Smooth muscle cell (in vitro differentiated cells): ENCODE results near the gene GDAP1L1. TPM values are rescaled to one million over a fixed set of nuclear protein-coding genes. Genes with fewer than 3 reads are reported as not detected.
"Not testable (repeated sequence)": the region's sequence is repeated elsewhere in the genome, so short reads cannot be mapped to it uniquely, and the experiment has no call there.

ENCODE experiments used
- DNase-seq: peaks from one replicate; lab custom pipeline; 2025; ENCODE audit not compliant: unreplicated experiment; lab: John Stamatoyannopoulos, UW
- H2AFZ ChIP-seq: fragments of 200-600 bp; sonication (generic); 2 replicates; pipeline ENCODE4 v1.6.0; 2016; ENCODE audit warnings: antibody characterized with exemption, low read depth, mild to moderate bottlenecking
- H3F3A ChIP-seq: fragments of 200-600 bp; sonication (generic); 2 replicates; pipeline ENCODE4 v1.6.0; 2017; ENCODE audit warnings: antibody characterized with exemption, low read depth
- H3K27ac ChIP-seq: fragments of 200-600 bp; sonication (generic); 2 replicates; pipeline ENCODE4 v1.5.1; 2016; ENCODE audit warnings: low read depth, mild to moderate bottlenecking
- H3K27me3 ChIP-seq: fragments of 200-600 bp; sonication (generic); 2 replicates; pipeline ENCODE4 v1.6.1; 2016; ENCODE audit warnings: low read depth, mild to moderate bottlenecking
- H3K36me3 ChIP-seq: fragments of 200-600 bp; sonication (generic); 2 replicates; pipeline ENCODE4 v1.5.1; 2016; ENCODE audit warnings: low read depth
- H3K4me1 ChIP-seq: fragments of 200-600 bp; sonication (generic); 2 replicates; pipeline ENCODE4 v1.5.1; 2016; ENCODE audit warnings: low read depth
- H3K4me2 ChIP-seq: fragments of 200-600 bp; sonication (generic); 2 replicates; pipeline ENCODE4 v1.6.0; 2016; ENCODE audit warnings: mild to moderate bottlenecking
- H3K4me3 ChIP-seq: fragments of 200-600 bp; sonication (generic); 2 replicates; pipeline ENCODE4 v1.5.1; 2016; ENCODE audit warnings: mild to moderate bottlenecking
- H3K79me2 ChIP-seq: fragments of 200-600 bp; sonication (generic); 2 replicates; pipeline ENCODE4 v1.6.0; 2016; ENCODE audit warnings: low read depth, mild to moderate bottlenecking
- H3K9ac ChIP-seq: fragments of 200-600 bp; sonication (generic); 2 replicates; pipeline ENCODE4 v1.6.0; 2016; ENCODE audit warnings: low read depth
- H3K9me3 ChIP-seq: fragments of 200-600 bp; sonication (generic); replicated peaks from 2 replicates; pipeline ENCODE4 v1.5.1; 2016; ENCODE audit warnings: low read depth
- H4K20me1 ChIP-seq: fragments of 200-600 bp; sonication (generic); 2 replicates; pipeline ENCODE4 v1.6.0; 2016; ENCODE audit warnings: low read depth
- CTCF ChIP-seq: fragments of 200-600 bp; sonication (generic); IDR thresholded peaks from 2 replicates; pipeline ENCODE4 v1.5.1; 2017; ENCODE audit warnings: borderline replicate concordance, mild to moderate bottlenecking, antibody characterized with exemption; ENCODE audit not compliant: insufficient read depth, poor library complexity, severe bottlenecking
- whole genome bisulfite sequencing: methylation state at CpG from one replicate; pipeline ENCODE4 v1.1.7; 2016; ENCODE audit warnings: low lambda C conversion rate; 5-methylcytosine and 5-hydroxymethylcytosine counted together
- polyA plus RNA-seq: library from polyadenylated mRNA; unstranded; fragments of >200 nt; fragmentation: Nextera tagmentation; extraction: Ambion mirVana; gene quantifications from 2 replicates; pipeline ENCODE4 v1.2.1, GENCODE V29; 2016
- total RNA-seq: library from RNA; depleted of rRNA; stranded (reverse); fragments of >200 nt; gene quantifications from 2 replicates; pipeline ENCODE4 v1.2.3, GENCODE V29; 2014

The GDAP1L1 gene
- total and polyA plus RNA-seq, 2 experiments from 2014 or later: not detected

- no peak overlapping the region for H3K4me3 ChIP-seq
- H4K20me1 ChIP-seq: no peaks in the 10 kb centered on the region
- no peaks in the 10 kb centered on the region for H3K9me3 ChIP-seq
- H3K4me2 ChIP-seq: no peak overlapping the region
- H2AFZ ChIP-seq: no peak overlapping the region
- H3F3A ChIP-seq: no peaks in the 10 kb centered on the region
- TF ChIP-seq CTCF: no peak
- H3K4me1 ChIP-seq: no peaks in the 10 kb centered on the region
- no peaks in the 10 kb centered on the region for H3K79me2 ChIP-seq
- H3K36me3 ChIP-seq: no peaks in the 10 kb centered on the region
- DNase-seq: no peak
- no peak overlapping the region for H3K9ac ChIP-seq
- no peaks in the 10 kb centered on the region for H3K27me3 ChIP-seq
- no peak overlapping the region for H3K27ac ChIP-seq
- WGBS: 94% methylated on average over 4 of the region's 4 CpGs
These were observed 50.6 kb downstream of the GDAP1L1 start for GRCh38 chr20:44297721-44298120.

- not testable (repeated sequence) for H3K27ac ChIP-seq, H4K20me1 ChIP-seq, H3K79me2 ChIP-seq, H2AFZ ChIP-seq, H3K36me3 ChIP-seq, H3K9me3 ChIP-seq, H3K4me3 ChIP-seq, H3K4me1 ChIP-seq, H3K9ac ChIP-seq, H3K4me2 ChIP-seq, DNase-seq, H3K27me3 ChIP-seq, H3F3A ChIP-seq
- 99% methylated on average over 39 of the region's 42 CpGs for WGBS
These were observed 52.0 kb downstream of the GDAP1L1 start for GRCh38 chr20:44299011-44299535.

GRCh38 chr20:44301285-44301684 lies 54.2 kb downstream of the GDAP1L1 start:
- Histone ChIP-seq H3K4me2 (no peak overlapping the region), H3K27ac (no peak overlapping the region), H3K79me2 (no peaks in the 10 kb centered on the region), H2AFZ (no peak overlapping the region), H3K9ac (no peak overlapping the region), H3K4me1 (no peaks in the 10 kb centered on the region), H3K36me3 (no peaks in the 10 kb centered on the region), H3K4me3 (no peak overlapping the region), H3K27me3 (no peaks in the 10 kb centered on the region), H3K9me3 (no peaks in the 10 kb centered on the region), H4K20me1 (no peaks in the 10 kb centered on the region), H3F3A (no peaks in the 10 kb centered on the region)
- DNase-seq: no peak
- TF ChIP-seq CTCF: no peak

GRCh38 chr20:44302026-44302669 lies 55.0 kb downstream of the GDAP1L1 start:
- DNase-seq: no peak
- Histone ChIP-seq H3K27ac (no peak overlapping the region), H3K27me3 (no peaks in the 10 kb centered on the region), H3K4me1 (no peaks in the 10 kb centered on the region), H3K9ac (no peak overlapping the region), H2AFZ (no peak overlapping the region), H3F3A (no peaks in the 10 kb centered on the region), H3K4me2 (no peak overlapping the region), H3K4me3 (no peak overlapping the region), H3K9me3 (no peaks in the 10 kb centered on the region), H3K79me2 (no peaks in the 10 kb centered on the region), H3K36me3 (no peaks in the 10 kb centered on the region), H4K20me1 (no peaks in the 10 kb centered on the region)
- WGBS: 73% methylated on average over 5 of the region's 5 CpGs
- TF ChIP-seq CTCF: no peak
